DOHH2 (cell line): ENCODE data around the gene ELL2.

Source experiments
- H3F3A ChIP-seq: fragments of 200-600 bp; sonication (generic), shearing (Covaris generic); 2 replicates; pipeline ENCODE4 v1.6.0; 2016; ENCODE audit warnings: antibody characterized with exemption, mild to moderate bottlenecking; ENCODE audit not compliant: control insufficient read depth, insufficient read depth
- H3K27ac ChIP-seq: fragments of 200-600 bp; sonication (generic); 2 replicates; pipeline ENCODE4 v1.5.1; 2014; ENCODE audit warnings: low read depth, mild to moderate bottlenecking, low read length, moderate library complexity
- H3K27me3 ChIP-seq: fragments of 200-600 bp; sonication (generic); 2 replicates; pipeline ENCODE4 v1.6.1; 2014; ENCODE audit warnings: mild to moderate bottlenecking, low read length, mixed read lengths; ENCODE audit not compliant: control insufficient read depth
- H3K36me3 ChIP-seq: fragments of 200-600 bp; sonication (generic); 2 replicates; pipeline ENCODE4 v1.6.1; 2014; ENCODE audit warnings: mild to moderate bottlenecking, low read length, moderate library complexity, mixed read lengths; ENCODE audit not compliant: control insufficient read depth
- H3K4me1 ChIP-seq: fragments of 200-600 bp; sonication (generic); 2 replicates; pipeline ENCODE4 v1.6.1; 2014; ENCODE audit warnings: mild to moderate bottlenecking, low read length, mixed read lengths; ENCODE audit not compliant: control insufficient read depth
- H3K4me2 ChIP-seq: fragments of 200-600 bp; sonication (generic); 2 replicates; pipeline ENCODE4 v1.6.0; 2014; ENCODE audit warnings: mild to moderate bottlenecking, low read length, moderate library complexity
- H3K4me3 ChIP-seq: fragments of 200-600 bp; sonication (generic); 2 replicates; pipeline ENCODE4 v1.5.1; 2014; ENCODE audit warnings: mild to moderate bottlenecking, low read length, mixed read lengths
- H3K79me2 ChIP-seq: fragments of 200-600 bp; sonication (generic); 2 replicates; pipeline ENCODE4 v1.6.1; 2014; ENCODE audit warnings: mild to moderate bottlenecking, low read length, mixed read lengths; ENCODE audit not compliant: control insufficient read depth
- H3K9me2 ChIP-seq: fragments of 200-600 bp; sonication (generic); replicated peaks from 2 replicates; pipeline ENCODE4 v1.6.1; 2014; ENCODE audit warnings: mild to moderate bottlenecking, low read length, mixed read lengths; ENCODE audit not compliant: control insufficient read depth
- H3K9me3 ChIP-seq: fragments of 200-600 bp; sonication (generic); 2 replicates; pipeline ENCODE4 v1.6.1; 2014; ENCODE audit warnings: antibody characterized with exemption, low read length, mixed read lengths; ENCODE audit not compliant: control insufficient read depth, insufficient read depth
- H4K20me1 ChIP-seq: fragments of 200-600 bp; sonication (generic); 2 replicates; pipeline ENCODE4 v1.6.0; 2014; ENCODE audit warnings: low read depth, mild to moderate bottlenecking, antibody characterized with exemption, low read length, moderate library complexity; ENCODE audit not compliant: control insufficient read depth, insufficient read depth
- CTCF ChIP-seq: fragments of 200-600 bp; sonication (generic); IDR thresholded peaks from one replicate; pipeline ENCODE4 v1.5.1; 2014; ENCODE audit warnings: antibody characterized with exemption, mild to moderate bottlenecking, low read depth, low read length; ENCODE audit not compliant: poor library complexity, severe bottlenecking
- EZH2phosphoT487 ChIP-seq: fragments of 200-600 bp; sonication (generic); IDR thresholded peaks from 2 replicates; pipeline ENCODE4 v1.6.1; 2017; ENCODE audit warnings: borderline replicate concordance, mild to moderate bottlenecking, antibody characterized with exemption, low read length, moderate library complexity, mixed read lengths

Gene ELL2

GRCh38 chr5:95961617-95962474 lies at the start of gene ELL2:
ELL2 (minus strand) TSS chr5:95961851; CDS start chr5:95961721, 130 bp downstream.
- TF ChIP-seq EZH2phosphoT487 (no peak), CTCF (no peak)
- H3K36me3 ChIP-seq: no peaks in the 10 kb centered on the region
- no peaks in the 10 kb centered on the region for H3K79me2 ChIP-seq
- H3K4me3 ChIP-seq: peak within 1 kb of the TSS; percentile 78
- H3K4me2 ChIP-seq: peak within 1 kb of the TSS; percentile 79
- H3F3A ChIP-seq: no peaks in the 10 kb centered on the region
- no peaks in the 10 kb centered on the region for H4K20me1 ChIP-seq
- H3K9me3 ChIP-seq: no peaks in the 10 kb centered on the region
- H3K9me2 ChIP-seq: no peaks in the 10 kb centered on the region
- peaks cover 46% of the 10 kb centered on the region for H3K27me3 ChIP-seq
- no peak within 1 kb of the TSS for H3K27ac ChIP-seq
- peaks cover 11% of the 10 kb centered on the region for H3K4me1 ChIP-seq

- no peaks in the 10 kb centered on the region for H3K9me2 ChIP-seq
- H3K79me2 ChIP-seq: no peaks in the 10 kb centered on the region
- H3K4me1 ChIP-seq: no peaks in the 10 kb centered on the region
- no peaks in the 10 kb centered on the region for H3K36me3 ChIP-seq
- H3K4me3 ChIP-seq: no peak overlapping the region
- no peaks in the 10 kb centered on the region for H4K20me1 ChIP-seq
- TF ChIP-seq CTCF (no peak), EZH2phosphoT487 (no peak)
- H3K27me3 ChIP-seq: no peaks in the 10 kb centered on the region
- no peaks in the 10 kb centered on the region for H3F3A ChIP-seq
- H3K4me2 ChIP-seq: no peak overlapping the region
- no peak overlapping the region for H3K27ac ChIP-seq
- H3K9me3 ChIP-seq: no peaks in the 10 kb centered on the region
Observed at GRCh38 chr5:96008987-96009647, 47.5 kb upstream of the ELL2 start.

GRCh38 chr5:96008487-96008886 lies 46.8 kb upstream of the ELL2 start:
- Histone ChIP-seq H3K9me3 (no peaks in the 10 kb centered on the region), H3K4me3 (no peak overlapping the region), H3K9me2 (no peaks in the 10 kb centered on the region), H3K79me2 (no peaks in the 10 kb centered on the region), H3K36me3 (no peaks in the 10 kb centered on the region), H4K20me1 (no peaks in the 10 kb centered on the region), H3K4me2 (no peak overlapping the region), H3K27ac (no peak overlapping the region), H3K4me1 (no peaks in the 10 kb centered on the region), H3K27me3 (no peaks in the 10 kb centered on the region), H3F3A (no peaks in the 10 kb centered on the region)
- TF ChIP-seq CTCF: no peak
- TF ChIP-seq EZH2phosphoT487: no peak
